CD1c-positive myeloid dendritic cell (primary cell): ENCODE measurements around the gene TM7SF2.
"Not testable (repeated sequence)": the region's sequence is repeated elsewhere in the genome, so short reads cannot be mapped to it uniquely, and the experiment has no call there.

Experiments used
- DNase-seq: peaks from one replicate; pipeline ENCODE4 v3.0.0-alpha.2; 2016; ENCODE audit errors: extremely low spot score

The TM7SF2 gene

DNA sequence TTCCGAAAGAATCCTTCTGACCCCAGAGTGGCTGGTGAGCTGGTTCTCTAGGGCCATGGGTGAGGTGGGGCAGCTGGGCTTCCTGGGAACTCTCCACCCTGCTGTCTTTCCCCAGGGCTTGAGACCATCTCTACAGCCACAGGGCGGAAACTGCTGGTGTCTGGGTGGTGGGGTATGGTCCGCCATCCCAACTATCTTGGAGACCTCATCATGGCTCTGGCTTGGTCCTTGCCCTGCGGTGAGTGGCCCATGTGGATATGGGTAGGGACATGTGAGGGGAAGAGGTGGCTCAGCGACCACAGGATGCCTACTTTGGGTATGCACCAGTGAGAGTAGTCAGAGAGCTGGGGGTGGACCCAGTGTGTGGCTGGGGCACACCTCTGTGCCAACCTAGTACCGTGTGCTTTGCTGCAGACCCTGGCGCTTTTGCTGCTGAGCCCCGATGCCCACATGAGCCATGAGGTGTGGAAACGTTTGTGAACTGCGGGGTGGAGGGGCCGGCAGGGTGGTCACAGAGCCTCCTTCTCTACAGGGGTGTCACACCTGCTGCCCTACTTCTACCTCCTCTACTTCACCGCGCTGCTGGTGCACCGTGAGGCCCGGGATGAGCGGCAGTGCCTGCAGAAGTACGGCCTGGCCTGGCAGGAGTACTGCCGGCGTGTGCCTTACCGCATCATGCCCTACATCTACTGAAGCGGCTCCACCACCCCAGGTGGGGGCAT is 3.9 kb downstream of the TM7SF2 start:
- no peak for DNase-seq

GRCh38 chr11:65116370-65117205 is 4.9 kb downstream of the TM7SF2 start:
- DNase-seq: peak; percentile 78

- peak; percentile 100 for DNase-seq
Observed at GRCh38 chr11:65117206-65118096, 5.8 kb downstream of the TM7SF2 start, which contains the start of gene ZNHIT2. TSS of gene ZNHIT2 (minus strand) at chr11:65117701. CDS start at chr11:65117653, 48 bp downstream.

DNA sequence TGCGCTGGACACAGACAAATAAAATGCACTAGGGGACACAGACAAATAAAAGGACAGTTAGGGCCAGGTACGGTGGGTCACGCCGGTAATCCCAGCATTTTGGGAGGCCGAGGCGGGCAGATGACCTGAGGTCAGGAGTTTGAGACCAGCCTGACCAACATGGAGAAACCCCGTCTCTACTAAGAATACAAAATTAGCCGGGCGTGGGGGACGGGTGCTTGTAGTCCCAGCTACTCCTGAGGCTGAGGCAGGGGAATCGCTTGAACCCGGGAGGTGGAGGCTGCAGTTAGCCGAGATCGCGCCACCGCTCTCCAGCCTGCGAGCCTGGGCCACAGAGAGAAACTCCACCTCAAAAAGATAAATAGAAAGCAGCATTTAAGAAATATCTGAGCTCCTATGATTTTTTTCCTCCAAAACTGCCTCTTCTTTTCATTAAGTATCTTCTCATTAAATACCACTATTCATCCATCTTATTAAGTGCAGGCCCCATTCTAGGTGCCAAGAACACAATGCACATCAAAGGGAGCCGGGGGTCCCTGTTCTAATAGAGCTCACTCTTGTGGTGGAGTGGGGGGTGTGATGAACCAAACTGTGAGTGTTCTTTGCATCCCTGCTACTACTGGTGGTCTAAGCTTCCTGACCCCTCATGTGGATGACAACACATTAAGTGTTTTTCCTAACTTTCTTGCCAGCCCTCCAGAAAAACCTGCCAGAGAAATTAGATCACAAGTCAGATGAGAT is 6.6 kb downstream of the TM7SF2 start:
- no peak for DNase-seq

DNA sequence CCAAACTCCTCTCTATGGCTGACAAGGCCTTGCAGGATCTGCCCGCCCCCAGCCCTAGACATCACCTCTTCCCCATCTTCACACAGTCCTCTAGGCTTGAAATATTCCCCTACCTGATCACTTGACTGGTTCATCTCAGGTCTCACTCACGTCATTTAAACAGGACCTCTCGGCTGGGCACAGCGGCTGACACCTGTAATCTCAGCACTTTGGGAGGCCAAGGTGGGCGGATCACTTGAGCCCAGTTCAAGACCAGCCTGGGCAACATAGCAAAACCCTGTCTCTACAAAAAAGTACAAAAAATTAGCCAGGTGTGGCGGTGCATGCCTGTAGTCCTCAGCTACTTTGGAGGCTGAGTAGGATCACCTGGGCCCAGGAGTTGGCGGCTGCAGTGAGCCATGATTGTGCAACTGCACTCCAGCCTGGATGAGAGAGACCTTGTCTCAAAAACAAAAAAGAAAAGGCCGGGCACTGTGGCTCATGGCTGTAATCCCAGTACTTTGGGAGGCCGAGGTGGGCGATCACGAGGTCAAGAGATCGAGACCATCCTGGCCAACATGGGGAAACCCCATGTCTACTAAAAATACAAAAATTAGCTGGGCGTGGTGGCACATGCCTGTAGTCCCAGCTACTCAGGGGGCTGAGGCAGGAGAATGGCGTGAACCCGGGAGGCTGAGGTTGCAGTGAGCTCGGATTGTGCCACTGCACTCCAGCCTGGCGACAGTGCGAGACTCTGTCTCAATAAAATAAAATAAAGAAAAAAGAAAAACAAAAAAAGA is 7.4 kb downstream of the TM7SF2 start:
- DNase-seq: not testable (repeated sequence)

DNA sequence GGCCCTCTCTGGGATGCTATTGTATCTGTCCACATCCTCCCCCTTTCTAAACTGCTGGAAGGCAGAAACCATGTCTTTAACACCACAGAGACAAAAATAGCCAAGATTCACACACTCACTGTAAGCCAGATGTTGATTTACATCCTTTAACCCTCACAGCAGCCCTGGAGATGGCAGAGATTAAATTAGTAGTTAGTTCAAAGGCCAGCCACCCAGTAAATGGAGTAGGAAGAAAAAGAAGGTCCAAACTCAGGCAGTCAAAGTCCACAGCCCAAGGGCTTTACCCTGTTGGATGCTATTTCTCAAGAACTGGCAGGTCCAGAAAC is 8.0 kb downstream of the TM7SF2 start:
- DNase-seq: no peak

DNA sequence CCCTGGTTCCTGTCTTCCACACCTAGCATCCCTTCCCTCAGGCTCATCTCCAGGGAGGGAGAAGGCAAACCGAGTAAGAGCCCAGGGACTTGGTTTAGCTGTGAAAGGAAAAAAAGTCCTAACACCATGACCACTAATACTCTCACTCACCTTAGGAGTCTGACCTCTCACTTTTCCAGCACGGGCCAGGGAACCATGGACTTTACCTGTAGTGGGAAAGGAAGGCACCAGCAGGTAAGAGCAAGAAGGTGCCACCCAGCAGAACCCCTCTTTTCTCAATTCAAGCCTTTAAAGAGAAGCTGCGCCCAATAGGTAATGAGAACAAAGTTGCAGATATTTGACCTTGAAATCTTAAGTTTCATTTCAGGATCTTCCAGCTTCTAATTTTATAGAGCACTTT is 9.2 kb downstream of the TM7SF2 start:
- DNase-seq: no peak

DNA sequence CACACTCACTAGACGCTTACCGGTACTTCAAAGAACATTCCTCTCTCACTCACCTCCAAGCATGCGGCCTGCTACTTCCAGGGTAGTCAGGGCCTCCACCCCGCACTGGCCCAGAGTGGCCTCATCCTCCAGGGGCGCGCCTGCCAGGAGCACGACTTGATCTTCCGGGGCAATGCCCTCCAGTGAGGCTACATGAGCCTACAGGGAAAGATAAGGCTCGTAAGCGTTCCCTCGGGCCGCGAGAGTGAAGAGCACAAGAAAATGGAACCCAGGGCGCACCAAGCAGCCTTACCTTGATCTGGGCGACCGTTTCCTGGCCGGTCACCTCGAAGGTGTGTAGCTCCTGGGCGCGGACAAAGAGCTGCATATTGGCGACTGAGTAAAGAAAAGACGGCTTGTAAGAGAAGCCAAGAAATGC is 9.8 kb downstream of the TM7SF2 start:
- DNase-seq: no peak

DNA sequence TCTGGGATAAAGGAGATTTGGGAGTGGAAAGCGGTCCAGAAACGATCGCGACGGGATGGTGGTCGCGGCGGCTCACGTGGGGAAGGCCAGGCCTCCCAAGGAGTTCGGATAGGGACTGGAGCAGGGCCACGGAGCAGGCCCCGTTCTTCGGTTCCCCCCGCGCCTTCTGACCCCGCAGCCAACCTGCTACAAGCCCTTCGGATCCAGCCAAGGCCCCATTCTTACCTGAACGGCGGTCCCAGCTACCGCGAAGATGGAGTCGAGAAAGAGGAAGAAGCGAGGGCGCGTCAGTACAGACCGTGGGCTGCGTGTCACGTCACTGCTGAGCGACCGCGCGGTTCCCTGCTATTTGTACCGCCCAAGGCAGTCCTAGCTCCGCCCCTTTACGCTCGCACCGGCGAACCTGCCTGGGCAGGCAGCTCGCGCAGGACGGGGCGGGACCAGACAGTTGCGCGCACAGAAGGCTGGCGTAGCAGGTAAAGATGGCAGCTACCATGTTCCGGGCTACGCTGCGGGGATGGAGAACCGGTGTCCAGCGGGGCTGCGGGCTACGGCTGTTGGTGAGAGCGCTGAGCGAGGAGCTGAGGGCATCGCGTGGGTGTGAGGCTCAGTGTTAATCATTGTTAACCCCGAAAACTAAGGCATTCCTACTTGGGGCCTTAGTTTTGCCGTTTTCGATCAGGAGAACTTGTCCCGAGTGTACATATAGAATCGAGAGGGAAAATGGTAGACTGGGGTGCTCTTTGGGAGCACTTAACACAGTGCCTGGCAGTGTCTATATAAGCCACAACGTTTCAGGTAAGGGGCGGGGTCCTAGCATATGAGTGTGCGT is 10.4 kb downstream of the TM7SF2 start, which contains the start of the genes FAU and MRPL49:
TSS of gene FAU (minus strand) at position 270 of the 832 bp plus-strand sequence. CDS start 321 bp downstream, outside the sequence.
TSS of gene MRPL49 (plus strand) at position 457 of the 832 bp plus-strand sequence. CDS start at position 483, 26 bp downstream.
- peak; percentile 99 for DNase-seq

DNA sequence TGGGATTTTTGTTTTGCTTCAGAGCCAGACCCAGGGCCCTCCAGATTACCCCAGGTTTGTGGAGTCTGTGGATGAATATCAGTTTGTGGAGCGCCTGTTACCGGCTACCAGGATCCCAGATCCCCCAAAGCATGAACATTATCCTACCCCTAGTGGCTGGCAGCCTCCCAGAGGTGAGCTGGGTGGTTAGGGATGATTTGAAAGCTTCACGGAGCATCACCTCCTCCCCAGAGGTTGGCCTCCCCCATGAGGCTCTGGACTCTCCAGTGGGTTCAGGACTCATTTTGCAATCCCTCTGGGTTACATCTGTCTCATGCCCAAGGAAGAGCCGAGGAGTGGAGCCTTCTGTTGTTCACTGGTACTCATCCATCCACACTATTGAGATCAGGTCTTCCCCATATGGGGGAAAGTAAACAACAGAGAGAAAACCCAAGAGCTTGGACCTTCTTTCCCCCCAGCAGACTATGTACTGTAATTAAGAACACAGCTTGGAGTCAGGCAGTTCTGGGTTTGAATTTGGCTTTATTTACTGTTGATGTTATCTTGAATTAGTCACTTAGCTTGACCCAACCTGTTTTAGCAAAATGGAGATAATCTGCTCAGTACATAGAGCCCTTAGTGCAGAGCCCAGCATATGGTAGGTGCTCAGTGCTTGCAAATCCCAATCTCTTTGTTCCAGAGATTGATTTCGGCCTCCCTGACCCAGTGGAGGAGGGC is 13.0 kb downstream of the TM7SF2 start:
- DNase-seq: no peak

DNA sequence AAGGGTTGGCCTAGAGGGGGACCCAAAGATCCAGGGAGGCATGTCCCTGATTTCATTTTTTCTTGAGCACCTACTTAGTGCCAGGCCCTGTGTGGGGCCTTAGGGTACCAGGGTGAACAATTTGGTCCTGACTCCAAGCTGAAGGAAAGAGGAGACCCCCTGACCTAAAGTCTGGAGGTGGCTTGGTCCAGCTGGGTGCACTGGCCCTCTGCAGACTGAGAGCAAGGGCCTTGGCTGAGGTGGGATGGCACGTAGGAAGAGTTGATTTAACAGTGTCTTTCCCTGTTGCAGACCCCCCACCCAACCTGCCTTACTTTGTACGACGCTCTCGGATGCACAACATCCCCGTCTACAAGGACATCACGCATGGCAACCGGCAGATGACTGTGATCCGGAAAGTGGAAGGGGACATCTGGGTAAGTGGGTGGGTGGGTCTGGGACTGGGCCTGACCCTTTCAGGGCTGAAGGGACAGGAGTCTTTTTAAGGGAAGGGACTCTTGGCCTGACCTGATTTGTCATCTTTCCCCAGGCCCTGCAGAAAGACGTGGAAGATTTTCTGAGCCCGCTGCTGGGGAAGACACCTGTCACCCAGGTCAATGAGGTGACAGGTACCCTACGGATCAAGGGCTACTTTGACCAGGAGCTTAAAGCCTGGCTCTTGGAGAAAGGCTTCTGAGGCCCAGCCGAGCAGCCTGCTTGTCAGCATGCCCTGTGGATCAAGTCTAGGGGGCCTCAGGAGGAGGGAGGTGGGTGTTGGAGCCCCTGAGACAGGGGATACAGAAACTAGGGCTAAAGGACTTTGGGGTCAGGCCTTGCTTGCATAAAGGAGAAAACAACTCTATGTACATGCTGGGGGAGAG is 13.8 kb downstream of the TM7SF2 start:
- DNase-seq: no peak

GRCh38 chr11:65126624-65127274 is 15.1 kb downstream of the TM7SF2 start:
- no peak for DNase-seq

DNA sequence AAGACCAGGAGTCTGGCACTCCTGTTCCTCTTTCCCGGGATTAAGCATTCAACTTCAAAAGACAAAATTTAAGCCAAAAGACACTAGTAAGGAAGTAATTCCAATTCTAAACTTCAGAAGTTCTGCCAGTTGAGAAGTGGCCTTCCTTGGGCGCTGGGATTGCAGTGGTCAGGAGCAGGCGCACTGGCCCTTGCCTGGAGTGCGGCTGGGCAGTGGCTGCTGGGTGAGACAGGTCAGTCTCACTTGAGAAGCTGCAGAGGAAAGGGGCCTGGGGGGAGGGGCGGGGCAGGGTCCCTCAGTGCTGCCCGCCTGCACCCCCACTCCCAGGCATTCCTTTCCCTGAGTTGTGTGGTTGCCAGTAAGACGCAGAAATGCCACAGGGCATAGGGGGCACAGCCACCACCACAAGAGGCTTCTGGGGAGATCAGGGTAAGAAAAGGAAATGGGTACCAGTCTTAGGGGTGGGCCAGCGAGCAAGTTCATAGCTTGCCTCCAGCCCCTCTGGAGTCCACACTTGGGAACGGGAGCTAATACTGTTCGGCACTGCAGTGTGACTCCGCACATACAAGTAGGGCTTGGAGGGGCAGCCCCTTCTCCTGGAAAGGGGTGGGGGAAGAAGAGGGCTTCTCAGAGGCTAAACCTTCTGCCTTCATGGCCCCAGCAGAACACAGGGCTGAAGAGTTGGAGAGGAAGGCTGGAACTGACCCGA is 16.0 kb downstream of the TM7SF2 start:
- DNase-seq: no peak

DNA sequence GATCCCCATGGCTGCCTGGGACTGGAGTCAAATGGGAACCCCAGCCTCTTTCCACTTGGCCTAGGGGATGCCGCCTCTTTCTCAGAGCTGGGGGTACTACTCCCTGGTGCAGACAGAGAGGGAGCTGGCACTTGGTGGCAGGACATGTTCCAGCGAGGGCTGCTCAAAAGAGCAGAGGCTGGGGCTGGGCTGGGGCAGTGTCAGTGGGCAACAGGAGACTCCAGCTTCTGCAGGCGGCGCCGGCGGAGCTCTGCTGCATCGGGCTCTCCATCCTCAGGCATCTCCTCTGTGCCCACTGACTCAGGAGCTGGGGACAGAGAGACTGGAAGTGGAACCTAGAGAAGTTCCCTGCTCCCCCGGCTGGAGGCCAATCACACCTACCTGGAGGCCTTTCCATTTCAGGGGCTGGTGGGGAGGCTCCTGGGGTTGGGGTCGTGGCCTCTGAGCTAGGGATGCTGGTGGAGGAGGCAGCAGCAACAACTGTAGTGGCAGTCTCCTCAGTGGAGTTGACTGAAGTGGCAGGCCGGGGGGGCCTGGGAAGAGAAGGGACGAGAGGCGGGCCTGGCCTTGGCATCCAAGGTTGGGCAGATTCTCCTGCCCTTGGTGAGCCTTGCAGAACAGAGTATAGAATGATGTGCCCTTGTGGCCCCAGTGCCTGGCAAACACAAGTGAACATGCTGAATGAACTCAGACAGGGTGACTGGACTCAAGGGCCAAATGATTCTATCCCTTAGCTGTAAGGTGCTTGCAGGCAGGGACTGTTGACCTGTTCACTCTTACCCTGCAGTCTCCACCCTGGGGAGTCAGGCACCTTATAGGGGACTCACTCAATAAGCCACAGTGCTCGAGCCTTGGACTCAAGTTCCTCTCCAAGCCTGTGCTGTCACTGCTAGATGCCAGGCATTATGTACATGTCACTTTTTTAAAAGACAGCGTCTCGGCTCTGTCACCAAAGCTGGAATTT is 16.8 kb downstream of the TM7SF2 start:
- no peak for DNase-seq

DNA sequence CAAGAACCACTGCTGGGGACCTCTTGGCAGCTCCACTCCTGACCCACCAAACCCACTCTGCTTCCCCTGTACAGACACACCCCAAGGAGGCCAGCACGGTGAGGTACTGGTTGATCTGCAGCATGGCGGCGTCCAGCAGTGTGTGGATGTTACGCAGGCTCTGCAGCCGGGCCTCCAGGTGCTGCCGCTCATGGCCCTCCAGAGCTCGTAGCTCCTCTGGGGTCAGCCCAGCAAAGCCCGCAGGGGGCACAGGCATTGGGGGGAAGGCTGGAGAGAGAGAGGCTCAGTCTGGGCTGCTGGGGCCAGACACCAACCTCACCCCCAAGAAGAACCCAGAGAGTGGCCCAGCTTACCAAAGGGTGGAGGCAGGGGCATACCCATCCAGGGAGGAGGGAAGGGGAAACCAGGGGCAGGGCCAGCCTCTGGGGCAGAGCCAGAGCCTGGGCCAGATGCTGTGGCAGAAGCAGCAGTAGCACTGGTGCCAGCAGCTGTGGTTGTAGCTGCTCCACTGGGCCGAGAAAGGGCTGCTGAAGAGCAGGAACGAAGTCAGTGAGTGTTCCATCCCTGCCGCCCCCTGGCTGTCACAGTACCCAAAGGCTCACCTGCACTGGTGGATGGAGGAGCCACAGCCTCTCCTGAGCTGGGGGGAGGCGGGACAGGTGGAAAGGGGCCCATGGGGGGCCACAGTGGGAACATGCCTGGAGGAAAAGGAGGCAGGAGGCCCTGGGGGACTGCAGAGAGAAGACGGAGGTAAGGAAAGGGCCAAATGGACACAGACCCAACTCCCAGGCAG is 18.2 kb downstream of the TM7SF2 start:
- no peak for DNase-seq
